ENCODE data around the gene ACTRT2.

The ACTRT2 gene

GRCh38 chr1:2983706-2984398, 37.4 kb upstream of the ACTRT2 start:
- DNase-seq (ENCODE audit: low spot score): no peak

- DNase-seq (ENCODE audit: low spot score): no peak
Observed at GRCh38 chr1:2984399-2985061, 36.7 kb upstream of the ACTRT2 start.

GRCh38 chr1:2985067-2985561, 36.2 kb upstream of the ACTRT2 start:
- no peak for DNase-seq (ENCODE audit: low spot score)

GRCh38 chr1:2985694-2986548, 35.3 kb upstream of the ACTRT2 start:
- no peak for DNase-seq (ENCODE audit: low spot score)

- no peak for DNase-seq (ENCODE audit: low spot score)
Observed at GRCh38 chr1:2986549-2987305, 34.5 kb upstream of the ACTRT2 start.

- no peak for DNase-seq (ENCODE audit: low spot score)
Observed at GRCh38 chr1:2987773-2988172, 33.5 kb upstream of the ACTRT2 start.

GRCh38 chr1:2988256-2988655, 33.0 kb upstream of the ACTRT2 start:
- no peak for DNase-seq (ENCODE audit: low spot score)

- no peak for DNase-seq (ENCODE audit: low spot score)
Observed at GRCh38 chr1:2989185-2989584, 32.1 kb upstream of the ACTRT2 start.

- DNase-seq (ENCODE audit: low spot score): no peak
Observed at GRCh38 chr1:2989976-2990375, 31.3 kb upstream of the ACTRT2 start.

- no peak for DNase-seq (ENCODE audit: low spot score)
Observed at GRCh38 chr1:2990376-2991115, 30.7 kb upstream of the ACTRT2 start.

GRCh38 chr1:2991753-2992495, 29.3 kb upstream of the ACTRT2 start:
- no peak for DNase-seq (ENCODE audit: low spot score)

GRCh38 chr1:2998503-2999100, 22.7 kb upstream of the ACTRT2 start:
- no peak for DNase-seq (ENCODE audit: low spot score)

GRCh38 chr1:2999138-2999537, 22.1 kb upstream of the ACTRT2 start:
- DNase-seq (ENCODE audit: low spot score): no peak

- DNase-seq (ENCODE audit: low spot score): no peak
Observed at GRCh38 chr1:2999571-2999970, 21.7 kb upstream of the ACTRT2 start.

GRCh38 chr1:3000214-3000613, 21.1 kb upstream of the ACTRT2 start:
- no peak for DNase-seq (ENCODE audit: low spot score)

- DNase-seq (ENCODE audit: low spot score): no peak
Observed at GRCh38 chr1:3000671-3001470, 20.4 kb upstream of the ACTRT2 start.

- DNase-seq (ENCODE audit: low spot score): no peak
Observed at GRCh38 chr1:3001471-3002348, 19.6 kb upstream of the ACTRT2 start.

- no peak for DNase-seq (ENCODE audit: low spot score)
Observed at GRCh38 chr1:3002349-3003038, 18.8 kb upstream of the ACTRT2 start.

Data from cerebellar cortex (tissue), 1 donor.